ENCODE results near the gene HASPIN.

HASPIN gene

GRCh38 chr17:3723556-3724377, at the start of gene HASPIN:
HASPIN (plus strand) TSS chr17:3723903; CDS start chr17:3723936, 33 bp downstream.
- DNase-seq (ENCODE audit: extremely low read depth in 1 of 2, low read depth in 1 of 2): peak; percentile 79 to 90

- no peak for DNase-seq (ENCODE audit: extremely low read depth in 1 of 2, low read depth in 1 of 2)
These were observed 47.8 kb upstream of the HASPIN start for GRCh38 chr17:3675886-3676285.

GRCh38 chr17:3678095-3678820, 45.4 kb upstream of the HASPIN start:
- DNase-seq (ENCODE audit: extremely low read depth in 1 of 2, low read depth in 1 of 2): no peak

- DNase-seq (ENCODE audit: extremely low read depth in 1 of 2, low read depth in 1 of 2): no peak
These were observed 44.7 kb upstream of the HASPIN start for GRCh38 chr17:3678821-3679530.

- no peak for DNase-seq (ENCODE audit: extremely low read depth in 1 of 2, low read depth in 1 of 2)
These were observed 44.1 kb upstream of the HASPIN start for GRCh38 chr17:3679531-3680126.

- DNase-seq (ENCODE audit: extremely low read depth in 1 of 2, low read depth in 1 of 2): no peak
These were observed 42.6 kb upstream of the HASPIN start for GRCh38 chr17:3681057-3681456.

- DNase-seq (ENCODE audit: extremely low read depth in 1 of 2, low read depth in 1 of 2): no peak
These were observed 42.1 kb upstream of the HASPIN start for GRCh38 chr17:3681565-3681964.

GRCh38 chr17:3682033-3682432, 41.7 kb upstream of the HASPIN start:
- no peak for DNase-seq (ENCODE audit: extremely low read depth in 1 of 2, low read depth in 1 of 2)

GRCh38 chr17:3683054-3683511, 40.6 kb upstream of the HASPIN start:
- DNase-seq (ENCODE audit: extremely low read depth in 1 of 2, low read depth in 1 of 2): peak in 1 of 2 donors; percentile 32

GRCh38 chr17:3685174-3685573, 38.5 kb upstream of the HASPIN start:
- no peak for DNase-seq (ENCODE audit: extremely low read depth in 1 of 2, low read depth in 1 of 2)

GRCh38 chr17:3688027-3688553, 35.6 kb upstream of the HASPIN start:
- no peak for DNase-seq (ENCODE audit: extremely low read depth in 1 of 2, low read depth in 1 of 2)

GRCh38 chr17:3688852-3689261, 34.8 kb upstream of the HASPIN start:
- no peak for DNase-seq (ENCODE audit: extremely low read depth in 1 of 2, low read depth in 1 of 2)

GRCh38 chr17:3689262-3690093, 34.2 kb upstream of the HASPIN start:
- no peak for DNase-seq (ENCODE audit: extremely low read depth in 1 of 2, low read depth in 1 of 2)

- no peak for DNase-seq (ENCODE audit: extremely low read depth in 1 of 2, low read depth in 1 of 2)
These were observed 33.5 kb upstream of the HASPIN start for GRCh38 chr17:3690094-3690715.

- no peak for DNase-seq (ENCODE audit: extremely low read depth in 1 of 2, low read depth in 1 of 2)
These were observed 32.1 kb upstream of the HASPIN start for GRCh38 chr17:3691617-3692067.

GRCh38 chr17:3692346-3692745, 31.4 kb upstream of the HASPIN start:
- no peak for DNase-seq (ENCODE audit: extremely low read depth in 1 of 2, low read depth in 1 of 2)

GRCh38 chr17:3693141-3693540, 30.6 kb upstream of the HASPIN start:
- no peak for DNase-seq (ENCODE audit: extremely low read depth in 1 of 2, low read depth in 1 of 2)

- DNase-seq (ENCODE audit: extremely low read depth in 1 of 2, low read depth in 1 of 2): no peak
These were observed 29.9 kb upstream of the HASPIN start for GRCh38 chr17:3693829-3694231.

GRCh38 chr17:3695129-3695722, 28.5 kb upstream of the HASPIN start:
- DNase-seq (ENCODE audit: extremely low read depth in 1 of 2, low read depth in 1 of 2): no peak
